PC-3 (cell line): ENCODE data around the gene EFTUD2.

Experiments used
- EZH2 ChIP-seq: fragments of 300-600 bp; sonication (generic); IDR thresholded peaks from one replicate; pipeline ENCODE4 v1.6.1; 2017; ENCODE audit warnings: antibody characterized with exemption, mild to moderate bottlenecking, low read length; ENCODE audit not compliant: unreplicated experiment
- TF ChIP-seq, protein P1 (sequence below): fragments of 300-600 bp; sonication (generic); conservative IDR thresholded peaks from 2 replicates; pipeline ENCODE4 v1.5.1; 2017; ENCODE audit warnings: antibody characterized with exemption, low read depth, mild to moderate bottlenecking, low read length

DNA sequence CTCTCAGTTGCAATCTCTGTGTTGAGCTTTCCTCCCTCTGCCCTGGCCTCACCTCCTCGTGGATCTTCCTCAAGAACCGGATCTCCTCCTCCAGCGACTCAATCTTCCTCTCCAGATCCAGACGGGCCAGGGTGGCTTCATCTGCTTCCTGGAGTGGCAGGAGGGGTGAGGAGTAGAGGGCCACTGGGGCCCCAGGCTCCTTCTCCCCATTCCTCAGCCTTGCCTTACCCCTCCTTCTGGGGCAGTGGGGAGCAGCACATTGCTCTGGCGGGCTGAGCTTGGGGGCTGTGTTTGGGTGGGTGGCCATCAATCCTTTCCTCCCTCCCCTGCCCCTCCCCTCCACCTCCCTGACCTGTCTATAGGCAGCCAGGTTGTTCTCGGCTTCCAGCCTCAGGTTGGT lies 14.4 kb upstream of the EFTUD2 start:
- TF ChIP-seq EZH2 = no peak
- TF ChIP-seq, protein P1, sequence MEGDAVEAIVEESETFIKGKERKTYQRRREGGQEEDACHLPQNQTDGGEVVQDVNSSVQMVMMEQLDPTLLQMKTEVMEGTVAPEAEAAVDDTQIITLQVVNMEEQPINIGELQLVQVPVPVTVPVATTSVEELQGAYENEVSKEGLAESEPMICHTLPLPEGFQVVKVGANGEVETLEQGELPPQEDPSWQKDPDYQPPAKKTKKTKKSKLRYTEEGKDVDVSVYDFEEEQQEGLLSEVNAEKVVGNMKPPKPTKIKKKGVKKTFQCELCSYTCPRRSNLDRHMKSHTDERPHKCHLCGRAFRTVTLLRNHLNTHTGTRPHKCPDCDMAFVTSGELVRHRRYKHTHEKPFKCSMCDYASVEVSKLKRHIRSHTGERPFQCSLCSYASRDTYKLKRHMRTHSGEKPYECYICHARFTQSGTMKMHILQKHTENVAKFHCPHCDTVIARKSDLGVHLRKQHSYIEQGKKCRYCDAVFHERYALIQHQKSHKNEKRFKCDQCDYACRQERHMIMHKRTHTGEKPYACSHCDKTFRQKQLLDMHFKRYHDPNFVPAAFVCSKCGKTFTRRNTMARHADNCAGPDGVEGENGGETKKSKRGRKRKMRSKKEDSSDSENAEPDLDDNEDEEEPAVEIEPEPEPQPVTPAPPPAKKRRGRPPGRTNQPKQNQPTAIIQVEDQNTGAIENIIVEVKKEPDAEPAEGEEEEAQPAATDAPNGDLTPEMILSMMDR = no peak
